HG03139 (cell line): Measurements from ENCODE around the gene MRPL44.

Source experiments
- ATAC-seq: cut with Tn5 transposase; IDR thresholded peaks from one replicate; pipeline ENCODE4 v1.9.1; 2021; ENCODE audit not compliant: unreplicated experiment

MRPL44 gene

DNA sequence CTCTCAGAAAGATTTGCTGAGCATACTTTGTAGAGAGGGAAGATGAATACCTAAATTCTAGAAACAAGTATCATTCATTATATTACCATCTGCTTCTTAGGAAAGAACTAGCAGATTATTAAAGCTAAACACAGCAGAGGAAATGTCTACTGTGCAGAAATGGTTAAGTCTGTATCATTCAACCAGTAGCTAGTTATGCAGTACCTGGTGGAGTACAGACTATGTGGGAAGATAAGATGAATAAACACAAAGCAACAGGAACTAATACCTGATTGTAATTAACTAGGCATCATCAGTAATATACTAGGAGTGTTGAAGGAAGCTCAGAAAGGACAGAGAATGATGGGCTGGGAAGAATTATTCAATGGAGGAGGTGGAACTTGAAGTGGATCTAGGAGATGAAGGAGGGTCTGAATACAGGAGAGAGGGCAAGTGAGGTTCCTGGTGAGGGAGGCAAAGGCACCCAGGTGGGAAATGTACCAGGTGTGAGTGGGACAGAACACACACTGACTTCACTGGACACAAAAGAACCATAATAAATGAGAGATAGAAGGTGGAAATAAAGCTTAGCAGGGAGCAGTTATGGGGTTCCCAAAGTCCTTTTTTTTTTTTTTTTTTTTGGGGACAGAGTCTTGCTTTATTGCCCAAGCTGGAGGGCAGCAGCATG lies 21.7 kb upstream of the MRPL44 start:
- ATAC-seq = no peak

DNA sequence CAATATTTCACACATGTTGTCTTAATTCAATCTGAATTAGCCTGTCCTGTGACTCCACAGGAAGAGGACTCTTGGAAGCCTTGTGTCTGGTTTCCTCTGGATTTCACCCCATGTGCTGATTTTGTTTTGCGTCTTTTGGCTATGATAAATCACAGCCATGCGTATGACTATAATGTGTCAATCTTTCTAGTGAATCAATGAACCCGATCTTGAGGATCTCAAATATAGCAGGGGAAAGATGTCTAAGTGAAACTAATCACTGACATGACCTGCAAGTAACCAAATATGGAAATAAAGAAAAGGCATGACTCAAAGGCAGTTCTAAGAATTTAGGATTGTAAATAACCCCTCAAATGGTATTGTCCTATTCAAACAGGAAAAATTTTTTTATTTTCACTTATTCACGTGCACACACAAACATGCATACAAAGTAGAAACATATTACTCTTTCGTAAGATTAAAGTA lies 20.4 kb upstream of the MRPL44 start:
- no peak for ATAC-seq

DNA sequence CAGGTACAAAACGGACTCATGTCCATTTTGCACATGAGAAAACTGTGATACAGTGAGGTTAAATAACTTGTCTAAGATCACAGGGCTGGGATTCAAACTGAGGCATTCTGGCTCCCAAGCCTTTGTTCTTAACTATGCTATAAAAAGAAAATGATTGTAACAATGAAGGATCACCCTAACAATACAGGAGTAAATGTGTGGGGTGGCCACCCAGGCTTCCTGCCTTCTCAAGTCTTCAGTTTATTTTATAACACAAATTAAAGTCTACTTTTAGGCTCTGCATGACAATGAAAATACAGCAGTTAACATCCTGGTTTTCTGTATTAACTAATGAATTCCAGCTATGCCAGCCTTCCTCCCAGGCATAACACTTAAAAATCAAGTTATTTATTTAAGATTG lies 19.7 kb upstream of the MRPL44 start:
- no peak for ATAC-seq

DNA sequence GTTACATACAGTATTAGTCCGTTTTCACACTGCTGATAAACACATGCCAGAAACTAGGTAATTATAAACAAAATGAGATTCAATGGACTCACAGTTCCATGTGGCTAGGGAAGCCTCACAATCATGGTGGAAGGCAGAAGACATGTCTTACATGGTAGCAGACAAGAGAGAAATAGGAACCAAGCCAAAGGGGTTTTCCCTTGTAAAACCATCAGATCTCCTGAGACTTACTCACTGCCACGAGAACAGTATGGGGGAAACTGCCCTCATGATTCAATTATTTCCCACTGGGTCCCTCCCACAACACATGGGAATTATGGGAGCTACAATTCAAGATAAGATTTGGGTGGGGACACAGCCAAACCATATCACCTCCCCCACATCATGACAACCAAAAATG lies 17.8 kb upstream of the MRPL44 start:
- peak; percentile 27 for ATAC-seq

DNA sequence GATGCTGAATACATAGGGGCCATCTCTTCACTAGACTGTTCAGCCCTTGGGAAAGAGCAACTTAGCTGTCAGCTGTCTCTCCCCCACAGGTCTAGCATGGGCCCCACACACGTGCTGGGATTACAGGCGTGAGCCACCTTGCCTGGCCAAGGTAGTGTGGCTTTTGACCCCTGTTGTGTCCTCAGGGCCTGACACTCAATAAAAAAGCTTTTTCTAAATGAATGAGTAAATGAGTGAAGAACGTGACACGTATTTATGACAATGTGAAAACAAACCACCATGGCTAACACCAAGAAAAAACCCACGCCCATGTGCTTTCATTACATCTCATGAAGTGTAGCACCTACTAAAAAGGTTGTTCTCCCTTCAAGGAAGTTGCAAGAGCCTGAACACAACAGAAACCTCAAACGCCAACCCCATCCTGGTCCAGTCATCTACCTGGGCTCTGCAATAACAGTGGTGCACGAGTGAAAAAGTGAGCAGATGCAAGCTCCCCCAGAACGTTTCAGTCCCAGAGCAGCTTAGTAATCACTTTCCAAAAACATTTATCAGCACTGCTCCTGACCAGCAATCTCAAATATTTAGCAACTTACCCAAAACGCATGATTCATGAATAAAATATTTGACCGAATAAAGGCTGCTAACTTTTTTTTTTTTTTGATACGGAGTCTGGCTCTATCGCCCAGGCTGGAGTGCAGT lies 15.5 kb upstream of the MRPL44 start:
- ATAC-seq = peak; percentile 36

DNA sequence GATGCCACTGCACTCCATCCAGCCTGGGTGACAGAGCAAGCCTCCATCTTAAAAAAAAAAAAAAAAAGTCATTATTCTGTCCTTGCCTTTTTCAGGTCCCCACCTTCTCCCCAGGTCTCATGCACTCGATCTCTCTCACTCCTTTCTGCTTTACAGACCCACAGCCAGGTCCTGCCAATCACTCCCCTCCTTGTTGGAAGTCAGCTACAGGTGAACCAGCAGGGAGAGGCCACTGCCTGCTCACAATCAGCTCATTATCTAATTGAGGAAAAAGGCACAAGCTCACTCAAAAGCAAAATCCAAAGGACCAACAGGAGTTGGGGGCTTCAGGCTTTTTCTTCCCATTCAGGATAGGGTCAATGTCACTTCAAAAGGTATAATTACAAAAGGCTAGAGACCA lies 14.1 kb upstream of the MRPL44 start:
- ATAC-seq = no peak

DNA sequence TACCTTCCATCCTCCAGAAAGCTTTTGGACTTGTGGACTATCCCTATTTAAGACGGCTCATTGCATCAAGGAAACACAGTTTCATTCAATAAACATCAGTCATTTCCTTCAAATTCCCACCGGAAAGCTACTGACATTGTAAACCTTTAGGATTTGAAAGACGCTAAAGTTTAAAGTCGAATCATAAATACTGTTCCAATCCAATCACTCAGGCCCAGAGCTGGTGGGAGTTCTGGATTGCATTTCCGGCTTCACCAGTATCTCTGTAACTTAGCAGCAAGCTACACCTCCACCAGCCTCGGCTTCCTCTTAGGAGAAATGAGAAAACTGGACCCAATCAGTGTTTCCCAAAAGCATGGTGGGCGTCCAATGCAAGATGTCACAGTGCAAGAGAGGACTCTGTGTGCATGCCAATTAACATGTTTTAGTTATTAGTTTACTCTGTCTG lies 13.7 kb upstream of the MRPL44 start:
- ATAC-seq = no peak

DNA sequence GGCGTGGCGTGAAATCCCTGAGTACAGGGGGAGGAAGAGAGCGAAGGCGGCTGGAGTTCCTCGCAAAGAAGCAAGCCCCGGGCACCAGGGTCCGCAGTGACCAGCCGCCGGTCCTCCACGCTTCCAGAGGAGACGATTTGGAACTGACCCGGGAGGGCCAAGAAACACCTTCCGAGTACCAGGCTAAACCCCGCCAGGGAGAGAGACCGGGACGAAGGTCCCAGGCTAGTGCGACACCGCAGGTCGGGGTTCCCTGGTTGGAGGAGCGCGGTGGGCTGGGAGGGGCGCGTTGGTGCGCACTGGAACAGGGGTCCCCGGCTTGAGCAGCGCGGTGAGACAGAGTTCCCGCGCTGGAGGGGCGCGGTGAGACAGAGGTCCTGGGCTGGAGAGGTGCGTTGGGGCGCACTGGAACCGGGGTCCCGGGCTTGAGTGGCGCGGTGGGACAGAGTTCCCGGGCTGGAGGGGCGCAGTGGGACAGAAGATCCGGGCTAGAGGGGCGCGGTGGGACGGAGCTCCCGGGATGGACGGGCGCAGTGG lies 13.0 kb upstream of the MRPL44 start:
- ATAC-seq = no peak

DNA sequence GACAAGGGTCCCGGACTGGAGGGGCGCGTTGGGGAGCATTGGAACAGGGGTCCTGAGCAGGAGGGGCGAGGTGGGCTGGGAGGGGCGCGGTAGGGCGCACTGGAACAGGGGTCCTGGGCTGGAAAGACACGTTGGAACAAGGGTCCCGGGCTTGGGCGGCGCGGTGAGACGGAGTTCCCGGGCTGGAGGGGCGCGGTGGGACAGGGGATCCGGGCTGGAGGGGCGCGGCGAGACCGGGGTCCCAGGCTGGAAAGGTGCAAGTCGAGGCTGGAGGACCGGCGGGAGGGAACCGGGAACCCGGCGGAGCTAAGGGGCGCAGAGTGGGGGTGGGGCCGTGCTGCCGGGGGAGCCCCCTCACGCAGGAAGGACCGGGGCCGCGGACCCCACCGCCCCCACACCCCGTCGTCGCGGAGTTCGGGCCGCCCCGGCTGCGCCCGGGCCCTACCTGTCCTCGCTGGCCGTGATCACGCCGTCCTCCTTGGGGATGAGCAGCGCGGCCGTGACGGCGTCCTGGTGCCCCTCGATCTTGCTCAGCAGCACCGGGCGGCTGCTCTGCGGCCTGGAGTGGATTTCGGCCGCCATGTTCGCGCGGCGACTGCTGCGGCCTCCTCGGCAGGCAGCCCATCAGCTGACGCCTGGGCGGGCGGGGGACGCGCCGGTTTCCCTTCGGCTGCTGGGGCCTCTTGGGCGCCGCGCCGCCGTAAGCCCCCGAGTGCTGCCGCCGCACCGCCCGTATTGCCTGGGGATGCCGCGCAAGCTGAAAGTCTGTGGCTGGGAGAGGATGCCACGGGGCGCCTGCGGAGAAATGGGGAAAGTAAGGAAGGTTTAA lies 12.3 kb upstream of the MRPL44 start, which contains the start of gene WDFY1:
WDFY1 (minus strand) TSS at position 633 of the 829 bp plus-strand sequence; CDS start at position 582, 51 bp downstream.
- peak; percentile 76 for ATAC-seq

DNA sequence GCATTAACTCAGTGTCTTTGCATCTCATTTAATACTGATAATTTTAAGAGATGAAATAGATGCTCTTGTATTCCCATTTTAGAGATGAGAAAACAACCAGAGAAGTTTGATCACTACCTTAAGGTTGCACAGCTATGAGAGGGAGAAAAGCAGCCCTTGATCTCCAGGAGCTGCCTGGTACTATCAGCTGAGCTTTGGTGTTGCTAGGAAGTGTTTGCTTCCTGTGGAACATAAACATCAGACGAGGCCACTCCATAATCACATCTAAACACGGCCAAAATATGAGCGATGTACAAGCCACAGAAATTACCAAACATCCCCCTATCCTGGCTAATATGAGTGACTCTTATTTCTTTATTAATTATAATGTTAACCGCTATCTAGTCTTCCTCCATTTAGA lies 11.5 kb upstream of the MRPL44 start:
- no peak for ATAC-seq

DNA sequence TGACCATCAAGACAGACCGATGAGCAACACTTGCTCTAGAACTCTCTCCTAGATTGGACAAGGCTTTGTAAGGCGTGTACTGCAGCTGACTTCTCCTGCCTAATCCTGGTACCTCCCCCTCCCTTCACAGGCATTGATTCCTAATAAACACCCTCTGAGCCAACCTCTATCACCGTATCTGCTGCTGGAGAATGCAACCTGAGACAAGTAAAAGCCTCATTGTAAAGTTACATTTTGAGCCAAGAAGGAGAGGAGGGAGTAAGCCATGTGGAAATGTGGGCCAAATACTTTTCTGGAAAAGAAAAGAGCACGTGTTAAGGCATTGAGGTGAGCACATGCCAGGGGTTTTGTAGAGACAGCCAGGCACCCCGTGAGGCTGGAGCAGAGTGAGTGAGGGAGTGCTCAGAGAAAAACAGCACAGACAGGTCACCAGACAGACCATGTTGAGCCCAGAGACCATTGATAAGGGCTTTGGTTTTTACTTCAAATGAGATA lies 9.5 kb upstream of the MRPL44 start:
- no peak for ATAC-seq

DNA sequence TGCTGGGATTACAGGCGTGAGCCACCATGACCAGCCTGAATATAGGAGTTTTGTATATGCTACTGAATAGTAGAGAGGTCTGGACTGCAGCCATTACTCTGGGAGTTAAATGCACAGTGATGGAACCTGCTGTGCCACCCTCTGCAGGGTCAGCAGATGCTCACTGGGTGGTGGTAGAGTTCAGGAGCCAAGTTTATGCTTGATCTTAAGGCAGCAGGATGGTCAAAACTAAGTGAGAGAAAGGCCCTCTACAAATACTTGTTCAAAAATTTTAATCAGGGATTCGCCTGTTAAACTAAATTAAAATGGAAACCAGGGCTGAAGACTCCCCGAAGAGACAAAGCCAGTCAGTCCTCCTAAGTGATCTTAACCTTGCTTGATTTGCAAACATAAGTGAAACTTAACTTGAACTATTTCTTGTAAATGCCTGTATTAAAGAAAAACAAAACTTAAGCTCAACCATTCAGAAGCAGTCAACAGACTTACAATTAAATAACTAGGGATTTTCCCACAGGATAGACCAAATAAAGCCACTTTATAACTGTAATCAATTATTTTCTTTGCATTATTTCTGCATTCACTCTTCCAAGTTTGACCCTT lies 7.9 kb upstream of the MRPL44 start:
- no peak for ATAC-seq

DNA sequence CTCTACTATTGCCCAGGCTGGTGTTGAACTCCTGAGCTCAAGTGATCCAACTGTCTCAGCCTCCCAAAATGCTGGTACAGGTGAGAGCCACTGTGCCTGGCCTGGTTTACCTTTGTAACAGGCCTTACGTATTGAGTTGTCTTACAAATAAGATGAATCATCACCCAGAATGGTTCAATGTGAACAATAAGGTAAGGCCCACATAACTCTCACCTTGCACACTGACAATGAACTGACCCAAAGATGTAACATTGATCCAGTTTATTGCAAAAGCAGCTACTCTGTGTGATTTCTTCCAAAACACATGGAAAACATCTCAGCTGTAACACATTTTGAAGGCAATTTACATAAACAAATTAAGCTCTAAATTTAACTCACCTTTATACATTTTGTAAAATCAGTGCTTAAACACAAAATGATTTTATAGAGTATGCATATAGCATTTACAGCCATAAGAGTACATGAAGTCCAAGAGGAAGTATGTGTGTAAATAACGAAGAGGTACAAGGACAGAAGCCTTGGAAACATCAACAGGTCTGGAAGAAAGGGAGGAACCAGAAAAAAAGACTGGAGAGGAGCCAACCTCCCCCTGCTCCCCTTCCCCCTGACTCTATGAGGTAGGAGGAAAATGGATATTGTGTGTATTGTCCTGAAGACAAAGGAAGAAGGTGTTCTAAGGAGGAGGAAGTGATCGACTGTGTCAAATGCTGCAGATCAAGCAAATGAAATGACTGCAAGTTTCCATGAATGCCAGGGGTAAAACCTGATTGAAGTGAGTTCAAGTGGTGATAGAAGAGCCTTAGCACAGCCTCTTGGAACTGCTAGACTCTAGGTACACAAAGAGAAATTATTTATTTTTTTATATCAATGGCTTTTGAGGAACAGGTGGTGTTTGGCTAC lies 6.6 kb upstream of the MRPL44 start:
- no peak for ATAC-seq

DNA sequence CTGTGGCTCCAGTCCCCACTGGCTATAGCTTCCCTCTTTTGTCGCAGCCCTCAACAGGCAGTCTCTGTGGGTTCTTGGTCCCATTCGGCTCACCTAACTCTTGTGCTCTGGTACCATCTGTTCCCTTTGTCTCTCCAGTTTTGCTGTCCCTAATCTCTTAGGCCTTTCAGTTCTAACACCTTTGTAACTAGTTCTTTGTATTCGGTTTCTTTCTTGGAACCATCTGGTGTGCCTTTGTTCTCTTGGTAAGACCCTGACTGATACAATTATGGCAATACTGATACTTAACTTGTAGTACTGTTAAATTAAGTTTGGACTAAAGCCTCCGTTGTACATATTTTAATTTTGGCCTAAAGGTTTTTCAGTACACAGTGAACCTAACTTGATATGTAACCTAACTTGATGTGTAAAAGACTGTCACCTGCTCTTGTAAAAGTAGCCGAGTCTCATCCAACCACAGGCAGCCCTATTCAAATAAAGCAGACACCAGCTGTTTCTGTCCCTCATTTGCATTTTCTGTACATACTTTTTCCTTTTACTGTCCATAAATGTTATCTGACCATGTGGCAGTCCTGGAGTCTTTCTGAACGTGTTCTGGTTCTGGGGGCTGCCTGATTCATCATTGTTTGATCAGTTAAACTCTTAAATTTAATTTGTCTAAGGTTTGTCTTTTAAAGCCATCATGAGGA lies 4.8 kb upstream of the MRPL44 start:
- ATAC-seq = peak; percentile 49

DNA sequence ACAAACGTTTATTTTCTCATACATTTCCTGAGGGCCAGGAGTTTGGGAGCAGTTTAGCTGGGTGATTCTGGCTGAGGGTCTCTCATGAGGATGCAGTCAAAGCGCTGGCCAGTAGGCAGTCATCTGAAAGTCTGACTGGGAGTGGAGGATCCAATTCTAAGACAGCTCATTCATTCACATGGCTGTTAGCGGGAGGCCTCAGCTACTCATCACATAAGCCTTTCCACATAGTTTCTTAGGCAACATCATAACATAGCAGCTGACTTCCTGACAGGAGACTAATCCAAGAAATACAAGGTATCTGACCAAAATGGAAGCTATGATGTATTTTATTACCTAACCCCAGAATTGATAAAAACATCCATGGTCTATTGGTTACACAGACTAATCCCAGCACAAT lies 2.9 kb upstream of the MRPL44 start:
- ATAC-seq = no peak

DNA sequence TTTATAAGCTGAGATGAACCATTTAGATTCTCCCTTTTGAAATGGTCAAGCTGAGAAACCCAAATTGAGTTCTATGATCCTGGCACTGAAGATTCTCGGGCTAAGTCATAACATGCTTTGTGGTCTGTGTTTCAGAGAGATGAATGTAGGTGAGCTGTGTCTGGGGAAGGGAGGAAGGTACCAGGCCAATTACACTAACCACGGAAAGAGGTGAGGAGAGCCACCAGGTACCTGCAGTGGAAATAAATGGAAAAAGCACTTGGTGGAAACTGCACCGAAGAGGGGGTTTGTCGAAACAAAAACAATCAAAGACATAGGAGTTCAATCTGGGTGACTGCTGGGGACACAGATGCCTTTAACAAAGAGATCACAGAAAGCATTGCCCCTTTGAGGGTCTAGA lies 963 bp upstream of the MRPL44 start:
- ATAC-seq = peak; percentile 21

DNA sequence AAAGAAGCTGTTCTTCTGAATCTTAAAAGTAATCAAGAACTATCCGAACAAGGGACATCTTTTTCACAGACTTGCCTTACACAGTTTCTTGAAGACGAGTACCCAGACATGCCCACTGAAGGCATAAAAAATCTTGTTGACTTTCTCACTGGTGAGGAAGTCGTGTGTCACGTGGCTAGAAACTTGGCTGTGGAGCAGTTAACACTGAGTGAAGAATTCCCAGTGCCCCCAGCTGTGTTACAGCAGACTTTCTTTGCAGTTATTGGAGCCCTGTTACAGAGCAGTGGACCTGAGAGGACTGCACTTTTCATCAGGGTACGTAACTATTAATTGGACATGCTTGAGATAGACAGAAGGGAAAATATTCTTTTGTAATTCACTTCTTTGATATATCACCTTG lies 2.4 kb downstream of the MRPL44 start:
- ATAC-seq = no peak

DNA sequence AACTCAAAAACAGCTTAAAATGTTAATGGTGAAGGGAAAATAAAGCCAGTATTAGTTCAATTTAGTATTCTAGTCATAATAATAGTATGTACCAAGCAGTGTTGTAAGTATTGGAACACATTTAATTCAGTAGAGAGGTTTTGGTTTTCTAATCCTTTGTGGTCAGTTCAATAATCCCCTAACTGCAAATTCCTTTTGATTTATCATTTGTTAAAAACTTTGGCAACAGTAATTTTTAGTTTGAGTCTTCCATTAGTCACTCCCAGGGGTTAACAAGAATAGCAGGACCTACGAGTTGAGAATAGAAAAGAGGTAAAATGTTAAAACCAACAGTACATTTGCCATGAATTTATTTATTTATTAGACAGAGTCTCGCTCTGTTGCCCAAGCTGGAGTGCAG lies 10.7 kb downstream of the MRPL44 start:
- ATAC-seq = no peak

DNA sequence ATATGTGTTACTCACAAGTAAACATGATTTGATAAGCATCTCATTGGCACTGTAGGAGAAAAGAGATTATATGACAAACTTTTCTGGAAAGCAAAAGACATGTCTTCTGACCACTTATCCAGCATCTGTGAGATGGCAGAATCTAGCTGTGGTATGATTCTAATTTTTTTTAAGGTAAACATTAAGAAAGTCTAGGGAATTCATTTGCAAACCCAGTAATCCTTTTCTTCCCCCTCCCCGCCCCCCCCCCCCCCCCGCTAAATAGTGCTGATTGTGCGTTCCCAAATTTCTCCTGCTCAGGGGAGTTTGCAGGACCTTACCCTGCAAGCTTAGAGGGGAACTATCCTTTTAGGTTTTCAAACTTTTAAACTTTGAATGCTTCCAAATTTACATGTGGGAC lies 12.1 kb downstream of the MRPL44 start:
- no peak for ATAC-seq
